Measurements from ENCODE around the gene TCTA.

The TCTA gene, protein sequence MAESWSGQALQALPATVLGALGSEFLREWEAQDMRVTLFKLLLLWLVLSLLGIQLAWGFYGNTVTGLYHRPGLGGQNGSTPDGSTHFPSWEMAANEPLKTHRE

GRCh38 chr3:49411968-49412631, at the start of gene TCTA, which contains the start of gene RHOA:
TSS of gene TCTA (plus strand) at chr3:49412423. CDS start at chr3:49412427, 4 bp downstream.
TSS of gene RHOA (minus strand) at chr3:49411976. CDS start at chr3:49375589, 36,387 bp downstream.
- Histone ChIP-seq H3K27ac (ENCODE audit: low read depth, low read length) (peak within 1 kb of the TSS; percentile 98), H3K9ac (ENCODE audit: low read depth in 1 of 2, low read length in 2 of 2) (peak within 1 kb of the TSS; percentile 96 to 99), H3K4me1 (ENCODE audit: control insufficient read depth in 1 of 2, insufficient read depth in 2 of 2, low read length in 2 of 2) (peaks cover 35 to 51% of the 10 kb centered on the region in 2 donors)

GRCh38 chr3:49362561-49362960, 49.7 kb upstream of the TCTA start:
- Histone ChIP-seq H3K4me1 (ENCODE audit: control insufficient read depth in 1 of 2, insufficient read depth in 2 of 2, low read length in 2 of 2) (peaks cover 12 to 16% of the 10 kb centered on the region in 2 donors), H3K4me3 (ENCODE audit: low read depth in 1 of 2, low read length in 2 of 2) (no peak overlapping the region), H3K27me3 (ENCODE audit: control insufficient read depth in 1 of 2, insufficient read depth in 2 of 2, low read length in 2 of 2) (no peaks in the 10 kb centered on the region), H3K9me3 (ENCODE audit: control insufficient read depth in 1 of 2, low read length in 2 of 2) (no peaks in the 10 kb centered on the region), H3K27ac (ENCODE audit: low read depth, low read length) (no peak overlapping the region), H3K36me3 (ENCODE audit: control insufficient read depth in 1 of 2, insufficient read depth in 2 of 2, low read length in 2 of 2) (peaks cover 25 to 57% of the 10 kb centered on the region in 2 donors), H3K9ac (ENCODE audit: low read depth in 1 of 2, low read length in 2 of 2) (no peak overlapping the region)

More at GRCh38 chr3:49411968-49412631, at the start of gene TCTA, which contains the start of gene RHOA:
- Histone ChIP-seq H3K36me3 (ENCODE audit: control insufficient read depth in 1 of 2, insufficient read depth in 2 of 2, low read length in 2 of 2) (peaks cover 7 to 24% of the 10 kb centered on the region in 2 donors), H3K27me3 (ENCODE audit: control insufficient read depth in 1 of 2, insufficient read depth in 2 of 2, low read length in 2 of 2) (no peaks in the 10 kb centered on the region), H3K9me3 (ENCODE audit: control insufficient read depth in 1 of 2, low read length in 2 of 2) (no peaks in the 10 kb centered on the region), H3K4me3 (ENCODE audit: low read depth in 1 of 2, low read length in 2 of 2) (peak within 1 kb of the TSS; percentile 82 to 96)

DNA sequence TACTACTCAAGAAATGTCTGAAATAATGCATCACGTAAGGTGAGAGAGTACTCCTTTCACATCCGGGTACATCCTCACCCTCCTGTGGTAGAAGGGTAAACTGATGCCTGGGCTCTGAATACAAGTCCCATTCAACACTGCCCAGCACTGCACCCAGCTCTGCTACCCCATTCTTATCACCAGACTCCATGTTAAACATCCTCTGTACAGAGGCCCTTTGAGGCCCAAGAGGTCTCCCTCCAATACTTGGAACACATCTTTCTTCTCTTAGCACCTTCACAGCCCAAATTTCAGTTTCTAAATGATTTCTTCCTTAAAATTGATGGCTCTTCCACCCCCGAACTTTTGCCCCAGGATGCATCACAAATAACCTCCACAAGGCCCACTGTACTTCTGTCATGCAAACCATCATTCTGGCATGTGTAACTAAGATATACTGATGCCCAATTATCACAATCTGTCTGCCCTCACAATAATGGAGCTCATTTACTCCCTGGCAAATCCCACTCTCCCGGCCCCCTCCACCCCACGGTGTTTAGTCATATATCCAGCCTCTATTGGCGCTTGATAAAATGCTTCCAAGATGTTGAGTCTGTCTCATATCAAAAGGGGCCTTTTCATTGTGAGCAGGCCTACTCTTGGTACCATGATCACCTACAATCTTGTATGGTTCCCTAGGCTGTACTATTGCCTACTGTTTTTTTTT, 41.5 kb upstream of the TCTA start:
- H3K9me3 ChIP-seq (ENCODE audit: control insufficient read depth in 1 of 2, low read length in 2 of 2): no peaks in the 10 kb centered on the region
- H3K4me1 ChIP-seq (ENCODE audit: control insufficient read depth in 1 of 2, insufficient read depth in 2 of 2, low read length in 2 of 2): no peaks in the 10 kb centered on the region
- peaks cover 47 to 78% of the 10 kb centered on the region in 2 donors for H3K36me3 ChIP-seq (ENCODE audit: control insufficient read depth in 1 of 2, insufficient read depth in 2 of 2, low read length in 2 of 2)
- H3K27ac ChIP-seq (ENCODE audit: low read depth, low read length): no peak overlapping the region
- no peaks in the 10 kb centered on the region for H3K27me3 ChIP-seq (ENCODE audit: control insufficient read depth in 1 of 2, insufficient read depth in 2 of 2, low read length in 2 of 2)
- no peak overlapping the region for H3K9ac ChIP-seq (ENCODE audit: low read depth in 1 of 2, low read length in 2 of 2)
- H3K4me3 ChIP-seq (ENCODE audit: low read depth in 1 of 2, low read length in 2 of 2): no peak overlapping the region

DNA sequence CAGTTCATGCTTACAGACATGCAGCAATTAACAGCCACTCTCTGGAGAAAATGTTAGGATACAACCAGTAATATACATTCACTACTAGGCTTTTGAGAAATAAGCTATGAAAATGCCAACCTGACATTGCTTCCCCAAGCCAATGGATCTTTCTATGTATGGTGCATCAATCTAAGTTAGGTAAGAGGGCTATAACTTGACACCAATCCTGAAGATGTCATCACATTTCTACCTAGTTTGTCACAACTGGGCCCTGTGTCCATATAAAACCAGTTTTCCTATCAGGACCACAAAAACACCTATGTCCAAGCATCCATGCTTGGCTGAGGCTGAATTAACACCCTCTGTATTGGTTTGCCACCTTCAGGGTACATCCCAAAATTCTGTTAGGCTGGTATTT, 40.3 kb upstream of the TCTA start:
- H3K27me3 ChIP-seq (ENCODE audit: control insufficient read depth in 1 of 2, insufficient read depth in 2 of 2, low read length in 2 of 2): no peaks in the 10 kb centered on the region
- no peak overlapping the region for H3K4me3 ChIP-seq (ENCODE audit: low read depth in 1 of 2, low read length in 2 of 2)
- no peak overlapping the region for H3K27ac ChIP-seq (ENCODE audit: low read depth, low read length)
- no peak overlapping the region for H3K9ac ChIP-seq (ENCODE audit: low read depth in 1 of 2, low read length in 2 of 2)
- H3K36me3 ChIP-seq (ENCODE audit: control insufficient read depth in 1 of 2, insufficient read depth in 2 of 2, low read length in 2 of 2): peaks cover 43 to 66% of the 10 kb centered on the region in 2 donors
- no peaks in the 10 kb centered on the region for H3K4me1 ChIP-seq (ENCODE audit: control insufficient read depth in 1 of 2, insufficient read depth in 2 of 2, low read length in 2 of 2)
- no peaks in the 10 kb centered on the region for H3K9me3 ChIP-seq (ENCODE audit: control insufficient read depth in 1 of 2, low read length in 2 of 2)

DNA sequence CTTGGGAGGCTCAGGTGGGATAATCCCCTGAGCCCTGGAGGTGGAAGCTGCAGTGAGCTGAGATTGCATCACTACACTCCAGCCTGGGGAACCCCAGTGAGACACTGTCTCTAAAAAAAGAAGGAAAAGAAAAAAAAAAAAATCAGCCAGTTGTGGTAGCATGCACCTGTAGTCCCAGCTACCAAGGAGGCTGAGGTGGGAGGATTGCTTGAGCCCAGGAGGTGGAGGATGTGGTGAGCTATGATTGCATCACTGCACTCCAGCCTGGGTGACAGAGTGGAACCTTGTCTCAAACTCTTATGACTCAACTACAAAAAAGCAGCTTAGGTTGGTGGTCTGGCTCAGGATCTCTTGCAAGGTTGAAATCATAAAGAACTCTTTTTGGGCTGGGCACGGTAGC, 34.7 kb upstream of the TCTA start:
- no peaks in the 10 kb centered on the region for H3K27me3 ChIP-seq (ENCODE audit: control insufficient read depth in 1 of 2, insufficient read depth in 2 of 2, low read length in 2 of 2)
- no peak overlapping the region for H3K9ac ChIP-seq (ENCODE audit: low read depth in 1 of 2, low read length in 2 of 2)
- peaks cover 23 to 26% of the 10 kb centered on the region in 2 donors for H3K36me3 ChIP-seq (ENCODE audit: control insufficient read depth in 1 of 2, insufficient read depth in 2 of 2, low read length in 2 of 2)
- H3K4me3 ChIP-seq (ENCODE audit: low read depth in 1 of 2, low read length in 2 of 2): no peak overlapping the region
- H3K4me1 ChIP-seq (ENCODE audit: control insufficient read depth in 1 of 2, insufficient read depth in 2 of 2, low read length in 2 of 2): peaks cover 0 to 4% of the 10 kb centered on the region in 2 donors
- H3K27ac ChIP-seq (ENCODE audit: low read depth, low read length): no peak overlapping the region
- H3K9me3 ChIP-seq (ENCODE audit: control insufficient read depth in 1 of 2, low read length in 2 of 2): no peaks in the 10 kb centered on the region

DNA sequence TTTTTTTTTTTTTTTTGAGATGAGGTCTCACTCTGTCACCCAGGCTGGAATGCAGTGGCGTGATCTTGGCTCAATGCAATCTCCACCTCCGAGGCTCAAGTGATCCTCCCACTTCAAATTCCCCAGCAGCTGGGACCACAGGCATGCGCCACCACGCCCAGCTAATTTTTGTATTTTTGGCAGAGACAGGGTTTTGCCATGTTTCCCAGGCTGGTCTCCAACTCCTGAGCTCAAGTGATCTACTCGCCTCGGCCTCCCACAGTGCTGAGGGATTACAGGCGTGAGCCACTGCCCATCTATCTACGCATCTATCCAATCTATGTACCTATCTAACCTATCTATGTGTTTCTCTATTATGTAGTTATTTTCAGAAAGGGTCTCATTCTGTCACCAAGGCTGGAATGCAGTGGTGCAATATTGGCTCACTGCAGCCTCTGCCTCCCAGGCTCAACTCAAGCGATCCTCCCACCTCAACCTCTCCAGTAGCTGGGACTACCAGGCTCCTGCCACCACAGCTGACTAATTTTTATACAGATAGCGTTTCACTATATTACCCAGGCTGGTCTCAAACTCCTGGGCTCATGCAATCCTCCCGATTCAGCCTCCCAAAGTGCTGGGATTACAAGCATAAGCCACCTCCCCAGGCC, 33.9 kb upstream of the TCTA start:
- H3K27me3 ChIP-seq (ENCODE audit: control insufficient read depth in 1 of 2, insufficient read depth in 2 of 2, low read length in 2 of 2): no peaks in the 10 kb centered on the region
- H3K9me3 ChIP-seq (ENCODE audit: control insufficient read depth in 1 of 2, low read length in 2 of 2): no peaks in the 10 kb centered on the region
- H3K4me1 ChIP-seq (ENCODE audit: control insufficient read depth in 1 of 2, insufficient read depth in 2 of 2, low read length in 2 of 2): peaks cover 0 to 4% of the 10 kb centered on the region in 2 donors
- H3K36me3 ChIP-seq (ENCODE audit: control insufficient read depth in 1 of 2, insufficient read depth in 2 of 2, low read length in 2 of 2): peaks cover 15 to 18% of the 10 kb centered on the region in 2 donors
- H3K9ac ChIP-seq (ENCODE audit: low read depth in 1 of 2, low read length in 2 of 2): no peak overlapping the region
- no peak overlapping the region for H3K4me3 ChIP-seq (ENCODE audit: low read depth in 1 of 2, low read length in 2 of 2)
- no peak overlapping the region for H3K27ac ChIP-seq (ENCODE audit: low read depth, low read length)

- H3K27ac ChIP-seq (ENCODE audit: low read depth, low read length): no peak overlapping the region
- H3K4me1 ChIP-seq (ENCODE audit: control insufficient read depth in 1 of 2, insufficient read depth in 2 of 2, low read length in 2 of 2): peaks cover 0 to 14% of the 10 kb centered on the region in 2 donors
- no peaks in the 10 kb centered on the region for H3K9me3 ChIP-seq (ENCODE audit: control insufficient read depth in 1 of 2, low read length in 2 of 2)
- H3K4me3 ChIP-seq (ENCODE audit: low read depth in 1 of 2, low read length in 2 of 2): no peak overlapping the region
- no peaks in the 10 kb centered on the region for H3K27me3 ChIP-seq (ENCODE audit: control insufficient read depth in 1 of 2, insufficient read depth in 2 of 2, low read length in 2 of 2)
- H3K36me3 ChIP-seq (ENCODE audit: control insufficient read depth in 1 of 2, insufficient read depth in 2 of 2, low read length in 2 of 2): peaks cover 0 to 4% of the 10 kb centered on the region in 2 donors
- no peak overlapping the region for H3K9ac ChIP-seq (ENCODE audit: low read depth in 1 of 2, low read length in 2 of 2)
Measured at GRCh38 chr3:49383387-49383786, 28.8 kb upstream of the TCTA start.

DNA sequence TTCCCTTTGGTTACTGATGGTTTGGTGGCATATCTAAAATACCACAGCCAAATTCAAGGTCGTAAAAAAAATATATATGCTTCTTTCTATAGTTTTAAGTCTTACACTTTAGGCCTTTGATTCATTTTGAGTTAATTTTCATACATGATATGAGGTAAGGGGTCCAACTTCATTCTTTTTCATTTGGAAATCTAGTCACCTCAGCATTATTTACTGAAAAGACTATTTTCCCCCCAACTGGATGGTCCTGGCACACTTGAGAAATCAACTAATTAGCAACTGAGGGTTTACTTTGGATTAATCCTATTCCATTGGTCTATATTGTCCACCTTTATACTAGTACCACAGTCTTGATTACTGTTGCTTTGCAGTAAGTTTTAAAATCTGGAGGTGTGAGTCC, 26.6 kb upstream of the TCTA start:
- Histone ChIP-seq H3K27me3 (ENCODE audit: control insufficient read depth in 1 of 2, insufficient read depth in 2 of 2, low read length in 2 of 2) (no peaks in the 10 kb centered on the region), H3K9me3 (ENCODE audit: control insufficient read depth in 1 of 2, low read length in 2 of 2) (no peaks in the 10 kb centered on the region), H3K27ac (ENCODE audit: low read depth, low read length) (no peak overlapping the region), H3K9ac (ENCODE audit: low read depth in 1 of 2, low read length in 2 of 2) (no peak overlapping the region), H3K36me3 (ENCODE audit: control insufficient read depth in 1 of 2, insufficient read depth in 2 of 2, low read length in 2 of 2) (peaks cover 0 to 5% of the 10 kb centered on the region in 2 donors), H3K4me3 (ENCODE audit: low read depth in 1 of 2, low read length in 2 of 2) (no peak overlapping the region), H3K4me1 (ENCODE audit: control insufficient read depth in 1 of 2, insufficient read depth in 2 of 2, low read length in 2 of 2) (peaks cover 0 to 10% of the 10 kb centered on the region in 2 donors)

- Histone ChIP-seq H3K27ac (ENCODE audit: low read depth, low read length) (no peak overlapping the region), H3K4me1 (ENCODE audit: control insufficient read depth in 1 of 2, insufficient read depth in 2 of 2, low read length in 2 of 2) (peaks cover 0 to 10% of the 10 kb centered on the region in 2 donors), H3K4me3 (ENCODE audit: low read depth in 1 of 2, low read length in 2 of 2) (no peak overlapping the region), H3K27me3 (ENCODE audit: control insufficient read depth in 1 of 2, insufficient read depth in 2 of 2, low read length in 2 of 2) (no peaks in the 10 kb centered on the region), H3K9me3 (ENCODE audit: control insufficient read depth in 1 of 2, low read length in 2 of 2) (no peaks in the 10 kb centered on the region), H3K36me3 (ENCODE audit: control insufficient read depth in 1 of 2, insufficient read depth in 2 of 2, low read length in 2 of 2) (peaks cover 0 to 5% of the 10 kb centered on the region in 2 donors), H3K9ac (ENCODE audit: low read depth in 1 of 2, low read length in 2 of 2) (no peak overlapping the region)
Measured at GRCh38 chr3:49386056-49386756, 26.0 kb upstream of the TCTA start.
